ENCODE results near the gene KLHL26.
"Not testable (repeated sequence)": the region's sequence is repeated elsewhere in the genome, so short reads cannot be mapped to it uniquely, and the experiment has no call there.

Gene KLHL26

GRCh38 chr19:18666784-18667183 is 30.0 kb downstream of the KLHL26 start:
- DNase-seq (ENCODE audit: low read depth): no peak

- DNase-seq (ENCODE audit: low read depth): no peak
Measured at GRCh38 chr19:18667531-18668251, 30.9 kb downstream of the KLHL26 start.

GRCh38 chr19:18668252-18668631 is 31.4 kb downstream of the KLHL26 start:
- DNase-seq (ENCODE audit: low read depth): no peak

- no peak for DNase-seq (ENCODE audit: low read depth)
Measured at GRCh38 chr19:18668744-18669523, 32.1 kb downstream of the KLHL26 start.

GRCh38 chr19:18669524-18669817 is 32.6 kb downstream of the KLHL26 start:
- DNase-seq (ENCODE audit: low read depth): no peak

GRCh38 chr19:18669883-18670282 is 33.1 kb downstream of the KLHL26 start:
- no peak for DNase-seq (ENCODE audit: low read depth)

GRCh38 chr19:18670312-18670711 is 33.5 kb downstream of the KLHL26 start:
- no peak for DNase-seq (ENCODE audit: low read depth)

- no peak for DNase-seq (ENCODE audit: low read depth)
Measured at GRCh38 chr19:18671303-18672043, 34.6 kb downstream of the KLHL26 start.

- DNase-seq (ENCODE audit: low read depth): no peak
Measured at GRCh38 chr19:18672044-18672451, 35.2 kb downstream of the KLHL26 start.

GRCh38 chr19:18672606-18673337 is 35.9 kb downstream of the KLHL26 start:
- DNase-seq (ENCODE audit: low read depth): no peak

GRCh38 chr19:18674616-18675015 is 37.8 kb downstream of the KLHL26 start:
- DNase-seq (ENCODE audit: low read depth): no peak

- DNase-seq (ENCODE audit: low read depth): no peak
Measured at GRCh38 chr19:18675779-18676178, 39.0 kb downstream of the KLHL26 start.

- no peak for DNase-seq (ENCODE audit: low read depth)
Measured at GRCh38 chr19:18676692-18677091, 39.9 kb downstream of the KLHL26 start.

- no peak for DNase-seq (ENCODE audit: low read depth)
Measured at GRCh38 chr19:18677156-18677555, 40.3 kb downstream of the KLHL26 start.

- not testable (repeated sequence) for DNase-seq (ENCODE audit: low read depth)
Measured at GRCh38 chr19:18680148-18680547, 43.3 kb downstream of the KLHL26 start.

GRCh38 chr19:18682807-18683108 is 45.9 kb downstream of the KLHL26 start:
- no peak for DNase-seq (ENCODE audit: low read depth)

- peak; percentile 67 for DNase-seq (ENCODE audit: low read depth)
Measured at GRCh38 chr19:18683109-18683957, 46.5 kb downstream of the KLHL26 start, which contains the start of gene CRTC1. Gene CRTC1, plus strand, starts transcription at chr19:18683680. Its CDS starts 23 bp downstream, at chr19:18683703.

- no peak for DNase-seq (ENCODE audit: low read depth)
Measured at GRCh38 chr19:18683958-18684641, 47.3 kb downstream of the KLHL26 start.

- no peak for DNase-seq (ENCODE audit: low read depth)
Measured at GRCh38 chr19:18684642-18684993, 47.8 kb downstream of the KLHL26 start.

GRCh38 chr19:18685597-18686190 is 48.9 kb downstream of the KLHL26 start:
- DNase-seq (ENCODE audit: low read depth): no peak
